ENCODE measurements around the gene NREP. TPM values are rescaled to one million over a fixed set of nuclear protein-coding genes. Genes with fewer than 3 reads are reported as not detected.

NREP gene, protein sequence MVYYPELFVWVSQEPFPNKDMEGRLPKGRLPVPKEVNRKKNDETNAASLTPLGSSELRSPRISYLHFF
- total RNA-seq (2014; rRNA removed; shearing (Covaris generic)): 11.2 and 17.1 TPM in 2 replicates
- polyA plus RNA-seq (2015; cell fraction: cytosol; rRNA removed): 11.3 and 16.5 TPM in 2 replicates
- 48.9 and 59.3 TPM in 2 replicates for polyA plus RNA-seq (2015; cell fraction: nucleus; rRNA removed)

DNA sequence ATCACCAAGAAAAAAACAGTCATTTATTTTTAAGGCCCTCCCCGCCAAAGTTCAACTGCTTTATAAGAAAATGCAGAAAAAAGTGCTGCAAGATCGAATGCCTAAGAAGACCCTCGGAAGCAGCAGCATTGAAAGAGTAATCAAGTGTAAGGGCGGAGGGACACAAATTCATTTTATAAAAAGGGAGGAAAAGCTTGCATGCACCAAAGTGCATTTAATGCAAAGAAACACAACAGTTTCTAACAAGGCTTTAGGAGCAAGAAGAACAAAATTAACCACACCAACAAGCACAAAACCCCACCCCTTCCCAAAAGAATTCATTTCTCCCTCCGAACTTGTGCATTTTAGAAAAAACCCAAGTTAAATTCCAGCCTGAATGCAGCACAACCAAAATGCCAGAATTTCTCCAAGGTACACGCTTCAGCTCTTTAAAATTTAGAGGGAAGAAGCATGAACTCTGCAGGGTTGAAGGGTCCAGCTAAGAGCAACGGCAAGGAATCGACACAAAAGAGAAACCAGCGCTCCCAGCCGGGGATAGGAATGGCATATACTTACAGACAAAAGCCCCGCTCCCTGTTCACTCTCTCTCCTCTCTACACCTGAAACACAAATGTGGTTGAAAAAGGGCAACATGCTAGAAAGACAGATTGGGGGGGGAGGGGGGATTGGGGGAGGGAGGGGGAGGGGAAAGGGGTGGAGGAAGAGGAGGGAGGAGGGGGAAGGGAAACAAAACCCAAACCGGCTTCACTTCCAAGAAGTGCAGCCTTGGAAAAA lies at the start of gene NREP:
NREP (minus strand) TSS at position 614 of the 774 bp plus-strand sequence. CDS start 1,422 bp downstream, outside the sequence.
- in situ Hi-C loops (cut with HindIII; ENCODE audit: low pct_unique_long_range_greater_than_20kb, low sequenced_read_pairs): no loop called here

DNA sequence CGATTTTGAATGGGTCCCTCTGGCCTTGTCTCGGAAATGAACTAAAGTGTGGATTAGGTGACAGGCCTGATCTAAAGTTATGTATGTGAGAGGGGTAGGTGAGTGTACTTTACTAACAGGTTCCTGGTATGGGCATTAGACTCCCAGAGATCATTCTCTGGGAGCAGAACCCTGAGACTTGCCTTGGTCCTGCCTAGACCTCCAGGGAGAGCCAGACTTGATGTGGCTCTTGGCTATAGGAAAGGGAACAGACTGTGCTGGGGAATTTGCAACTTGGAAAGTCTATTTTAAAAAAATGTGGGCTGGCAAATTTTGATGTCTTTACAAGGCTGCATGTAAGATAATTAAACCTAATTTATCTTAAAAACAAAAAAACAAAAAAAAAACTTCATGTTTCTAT lies 49.8 kb upstream of the NREP start:
- in situ Hi-C loops (cut with HindIII; ENCODE audit: low pct_unique_long_range_greater_than_20kb, low sequenced_read_pairs): no loop called here
- DNase-seq (ENCODE audit: low read depth, low spot score): no peak

More for the DNA sequence above, at the start of gene NREP:
- no peak for DNase-seq (ENCODE audit: low read depth, low spot score)

DNA sequence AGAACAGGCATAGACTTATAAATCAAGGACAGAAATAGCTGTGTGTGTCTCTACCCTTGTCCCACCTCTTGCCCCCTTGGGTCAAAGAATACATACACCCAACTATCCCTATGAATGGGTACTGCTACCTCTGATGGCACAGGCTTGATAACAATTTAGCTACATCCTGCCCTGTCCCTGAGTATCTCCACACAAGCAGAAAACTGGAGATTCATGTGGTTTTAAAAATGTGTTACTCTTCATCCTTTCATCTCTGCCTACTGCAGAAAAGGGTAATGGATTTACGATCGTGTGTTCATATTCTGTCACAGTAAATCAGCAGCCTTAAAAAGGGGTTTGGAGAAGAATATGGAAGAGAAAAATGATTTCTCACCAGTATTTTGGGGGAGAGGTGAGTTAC lies 49.2 kb upstream of the NREP start:
- DNase-seq (ENCODE audit: low read depth, low spot score): no peak
- in situ Hi-C loops (cut with HindIII; ENCODE audit: low pct_unique_long_range_greater_than_20kb, low sequenced_read_pairs): no loop called here

DNA sequence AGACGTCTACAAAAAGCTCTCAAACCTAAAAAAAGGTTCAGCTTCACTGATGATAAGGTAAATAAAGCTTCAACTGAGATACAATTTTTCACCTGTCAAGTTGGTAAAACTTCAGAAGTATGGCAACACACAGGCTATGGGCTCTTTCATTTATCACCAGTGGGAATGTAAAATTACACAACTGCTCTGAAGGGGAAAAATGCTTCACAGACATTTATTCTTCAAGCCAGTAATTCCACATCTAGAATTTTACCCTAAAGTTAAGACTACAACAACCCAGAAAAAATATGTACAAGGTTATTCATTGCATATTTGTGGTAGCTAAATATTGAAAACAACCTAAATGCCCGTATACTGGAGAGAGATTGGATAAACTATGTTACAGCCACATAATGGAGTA lies 48.1 kb upstream of the NREP start:
- in situ Hi-C loops (cut with HindIII; ENCODE audit: low pct_unique_long_range_greater_than_20kb, low sequenced_read_pairs): no loop called here
- DNase-seq (ENCODE audit: low read depth, low spot score): no peak

DNA sequence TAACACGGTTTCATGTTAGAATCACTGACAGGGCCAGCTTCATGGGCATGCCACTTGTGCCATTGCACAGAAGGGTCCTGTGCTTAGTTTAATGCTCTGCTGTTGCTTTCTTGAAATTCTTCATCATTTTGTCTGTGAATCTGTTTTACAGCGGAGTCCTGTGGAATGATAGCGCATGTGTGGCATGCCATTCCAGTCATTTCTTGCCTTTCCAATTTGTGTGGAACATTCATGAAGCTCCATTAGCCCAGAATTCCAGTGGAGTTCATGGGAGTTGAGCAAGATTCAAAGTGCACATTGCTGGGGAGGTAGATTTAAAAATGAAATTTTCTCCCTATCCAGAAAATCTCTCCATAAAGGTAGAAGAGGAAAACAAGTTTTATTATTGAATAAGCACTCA lies 43.4 kb upstream of the NREP start:
- DNase-seq (ENCODE audit: low read depth, low spot score): no peak
- in situ Hi-C loops (cut with HindIII; ENCODE audit: low pct_unique_long_range_greater_than_20kb, low sequenced_read_pairs): no loop called here

DNA sequence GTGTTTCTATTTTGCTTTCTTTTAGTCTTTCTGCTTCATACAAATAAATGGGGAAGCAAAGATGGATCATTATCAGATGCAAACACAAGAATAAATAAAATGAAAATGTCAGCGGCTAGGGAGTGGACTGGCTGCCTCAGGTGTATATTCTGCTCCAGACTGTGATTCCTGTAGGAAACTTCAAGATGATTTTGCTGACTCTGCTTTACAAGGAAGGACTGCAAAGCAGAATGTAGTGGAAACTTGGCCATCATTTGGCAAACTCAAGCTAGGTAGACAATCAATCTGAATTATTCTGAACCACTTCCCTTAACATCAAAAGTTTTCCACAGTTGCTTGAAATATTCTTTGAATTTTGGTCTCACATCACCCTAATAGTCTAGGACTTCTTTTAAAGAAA lies 38.1 kb upstream of the NREP start:
- in situ Hi-C loops (cut with HindIII; ENCODE audit: low pct_unique_long_range_greater_than_20kb, low sequenced_read_pairs): no loop called here
- DNase-seq (ENCODE audit: low read depth, low spot score): no peak

DNA sequence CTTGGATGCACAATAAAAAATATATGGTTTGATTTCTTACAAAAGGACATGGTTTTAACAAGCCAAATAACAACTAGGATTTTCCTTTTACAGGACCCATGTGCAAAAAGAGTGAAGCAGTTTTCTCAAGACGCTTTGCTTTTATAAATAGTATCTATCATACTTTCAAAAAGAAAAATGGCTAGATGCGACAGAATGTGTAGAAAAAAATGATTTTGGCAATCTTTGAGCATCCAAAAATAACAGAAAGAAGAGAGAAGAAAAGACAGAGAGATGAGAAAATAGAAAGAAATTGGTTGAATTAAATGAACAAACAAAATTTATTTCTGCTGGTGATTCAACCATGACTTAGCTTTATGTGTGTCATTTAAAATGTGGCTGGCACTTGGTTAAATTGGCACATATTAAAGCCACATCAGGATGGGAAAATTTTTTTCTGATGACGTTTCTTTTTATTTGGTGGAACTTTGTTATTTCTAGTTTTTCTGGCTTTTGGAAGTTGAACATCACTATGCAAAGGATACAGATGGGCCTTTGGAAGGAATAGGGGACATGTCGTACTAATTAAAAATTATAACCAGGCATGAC lies 35.6 kb upstream of the NREP start:
- no peak for DNase-seq (ENCODE audit: low read depth, low spot score)
- in situ Hi-C loops (cut with HindIII; ENCODE audit: low pct_unique_long_range_greater_than_20kb, low sequenced_read_pairs): no loop called here

DNA sequence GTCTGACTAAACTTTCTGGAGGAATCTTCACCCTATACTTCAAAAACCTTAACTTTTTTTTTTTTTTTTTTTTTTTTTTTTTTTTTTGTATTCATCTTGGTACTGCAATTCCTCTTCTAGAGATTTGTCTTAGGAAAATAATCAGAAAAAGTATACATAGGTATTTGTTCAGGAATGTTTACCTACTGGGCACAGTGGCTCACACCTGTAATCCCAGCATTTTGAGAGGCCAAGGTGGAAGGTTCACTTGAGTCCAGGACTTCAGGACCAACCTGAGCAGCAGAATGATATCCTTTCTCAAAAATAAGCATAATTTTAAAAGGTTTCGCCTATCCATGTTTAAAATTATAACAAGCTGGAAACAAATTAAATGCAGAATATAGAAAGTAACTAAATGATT lies 33.3 kb upstream of the NREP start:
- in situ Hi-C loops (cut with HindIII; ENCODE audit: low pct_unique_long_range_greater_than_20kb, low sequenced_read_pairs): no loop called here
- DNase-seq (ENCODE audit: low read depth, low spot score): no peak

DNA sequence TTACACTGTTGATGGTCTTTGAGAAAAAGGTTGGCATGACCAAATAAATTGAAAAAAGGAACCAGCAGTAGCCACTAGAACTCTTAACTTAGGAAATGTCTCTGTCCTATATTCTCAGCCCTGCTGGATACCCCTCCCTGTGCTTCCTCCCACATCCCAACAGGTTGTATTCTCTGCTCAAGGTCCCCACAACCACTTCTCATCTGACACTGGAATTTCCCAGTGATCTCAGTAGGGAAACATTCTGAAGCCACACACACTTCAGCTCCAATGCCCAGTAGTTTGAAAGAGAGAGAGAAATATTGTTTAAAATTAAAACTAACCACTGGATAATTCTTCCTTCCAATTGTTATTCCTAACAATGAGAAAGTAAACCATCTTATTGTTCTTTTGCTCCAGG lies 30.0 kb upstream of the NREP start:
- in situ Hi-C loops (cut with HindIII; ENCODE audit: low pct_unique_long_range_greater_than_20kb, low sequenced_read_pairs): no loop called here
- no peak for DNase-seq (ENCODE audit: low read depth, low spot score)

DNA sequence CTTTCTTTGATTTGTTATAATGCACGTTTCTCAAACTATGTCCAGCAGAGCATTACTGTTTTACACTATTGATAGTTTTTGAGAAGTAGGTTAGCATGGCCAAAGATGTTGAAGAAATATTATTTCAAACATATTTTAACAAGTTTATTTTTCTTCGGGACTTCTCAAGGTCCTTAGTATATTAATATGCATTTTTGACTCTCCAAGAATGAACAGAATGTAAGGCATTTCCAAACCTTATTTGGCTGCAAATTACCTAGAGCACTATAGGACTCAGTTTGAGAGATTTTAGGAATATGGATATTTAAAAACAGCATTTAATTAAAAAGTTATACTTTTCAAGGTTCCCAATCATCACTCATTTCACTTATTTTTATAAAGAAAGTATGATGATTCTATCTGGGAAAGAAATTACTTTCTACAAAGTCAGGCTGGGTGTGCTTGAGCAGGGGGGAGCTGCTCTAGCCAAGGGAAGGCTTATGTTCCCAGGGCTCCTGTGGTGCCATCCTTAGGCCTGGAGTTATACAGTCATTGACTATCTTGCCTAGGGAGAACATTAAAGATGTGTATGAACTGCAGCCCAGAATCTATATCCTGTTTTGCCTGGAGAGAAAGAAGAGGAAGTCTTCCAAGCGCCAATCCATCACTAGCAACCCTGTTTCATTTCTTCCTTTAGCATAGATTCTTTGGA lies 27.6 kb upstream of the NREP start:
- no peak for DNase-seq (ENCODE audit: low read depth, low spot score)
- in situ Hi-C loops (cut with HindIII; ENCODE audit: low pct_unique_long_range_greater_than_20kb, low sequenced_read_pairs): no loop called here

DNA sequence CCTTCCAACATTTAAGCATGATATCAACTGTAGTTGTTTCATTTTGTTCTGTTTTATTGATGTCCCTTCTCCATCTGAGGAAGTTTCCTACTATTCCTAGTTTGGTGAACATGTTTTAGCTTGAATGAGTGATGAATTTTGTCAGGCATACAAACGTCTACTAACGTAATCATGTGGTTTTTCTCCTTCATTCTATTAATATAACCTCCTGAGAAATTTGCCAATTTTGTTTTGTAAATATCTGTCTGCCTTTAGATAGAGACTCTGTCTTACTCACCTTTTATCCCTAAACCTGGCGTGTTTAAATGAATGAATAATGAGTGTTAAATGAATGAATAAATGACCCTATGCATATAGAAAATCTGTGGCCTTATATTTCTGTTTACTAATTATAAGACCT lies 26.5 kb upstream of the NREP start:
- DNase-seq (ENCODE audit: low read depth, low spot score): no peak
- in situ Hi-C loops (cut with HindIII; ENCODE audit: low pct_unique_long_range_greater_than_20kb, low sequenced_read_pairs): no loop called here

DNA sequence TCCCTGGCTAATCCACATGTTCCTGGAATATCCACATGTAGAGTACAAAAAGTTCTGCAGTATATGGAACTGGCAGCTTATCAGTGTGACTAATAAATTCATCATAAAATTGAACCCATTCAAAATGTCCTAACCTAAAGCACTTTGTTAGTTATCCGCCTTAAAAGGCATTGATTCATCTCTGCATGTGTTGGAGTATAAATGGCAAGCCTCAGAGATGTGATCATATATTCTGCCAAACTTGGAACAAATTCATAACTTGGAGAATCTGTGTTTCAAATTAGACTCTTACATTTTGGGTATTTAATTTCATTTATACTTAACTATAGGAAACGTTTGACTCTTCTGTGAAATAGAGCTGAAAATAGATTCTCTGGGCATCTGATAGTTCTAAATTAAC lies 25.2 kb upstream of the NREP start:
- in situ Hi-C loops (cut with HindIII; ENCODE audit: low pct_unique_long_range_greater_than_20kb, low sequenced_read_pairs): no loop called here
- no peak for DNase-seq (ENCODE audit: low read depth, low spot score)

DNA sequence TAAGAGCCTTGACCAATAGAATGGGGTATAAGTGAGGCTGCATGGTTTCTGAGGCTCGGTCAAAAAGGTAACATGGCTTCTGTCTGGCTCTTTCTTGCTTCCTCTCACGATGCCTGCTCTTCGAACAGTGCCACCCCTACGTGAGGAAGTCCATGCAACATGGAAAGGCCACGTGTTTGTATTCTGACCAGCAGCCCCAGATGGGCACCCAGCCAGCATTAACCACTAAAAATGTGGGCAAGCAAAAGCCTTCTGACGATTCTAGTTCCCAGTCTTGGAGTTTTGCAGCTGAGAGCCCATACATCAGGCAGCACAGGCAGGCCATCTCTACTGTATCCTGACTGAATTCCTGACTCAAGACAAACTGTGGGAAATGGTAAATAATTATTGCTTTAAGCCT lies 24.2 kb upstream of the NREP start:
- DNase-seq (ENCODE audit: low read depth, low spot score): peak; percentile 53
- in situ Hi-C loops (cut with HindIII; ENCODE audit: low pct_unique_long_range_greater_than_20kb, low sequenced_read_pairs): no loop called here

DNA sequence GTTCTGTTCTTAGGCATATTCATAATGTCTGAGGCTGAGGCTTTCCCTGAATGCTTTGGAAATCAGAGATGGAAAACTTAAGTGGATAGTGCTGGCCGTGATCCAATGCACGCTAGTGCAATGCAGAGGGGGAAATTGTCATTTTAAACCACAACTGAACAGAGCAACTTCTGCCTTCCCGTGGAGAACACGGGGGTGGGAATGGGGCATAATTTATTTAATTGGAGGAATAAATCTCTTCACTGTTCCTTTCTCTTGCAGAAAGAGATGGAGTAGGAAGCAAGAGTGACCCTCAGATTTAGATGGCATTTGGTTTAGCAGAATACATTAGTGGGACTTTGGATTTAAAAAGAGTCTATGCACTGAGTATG lies 22.9 kb upstream of the NREP start:
- in situ Hi-C loops (cut with HindIII; ENCODE audit: low pct_unique_long_range_greater_than_20kb, low sequenced_read_pairs): no loop called here
- DNase-seq (ENCODE audit: low read depth, low spot score): no peak

DNA sequence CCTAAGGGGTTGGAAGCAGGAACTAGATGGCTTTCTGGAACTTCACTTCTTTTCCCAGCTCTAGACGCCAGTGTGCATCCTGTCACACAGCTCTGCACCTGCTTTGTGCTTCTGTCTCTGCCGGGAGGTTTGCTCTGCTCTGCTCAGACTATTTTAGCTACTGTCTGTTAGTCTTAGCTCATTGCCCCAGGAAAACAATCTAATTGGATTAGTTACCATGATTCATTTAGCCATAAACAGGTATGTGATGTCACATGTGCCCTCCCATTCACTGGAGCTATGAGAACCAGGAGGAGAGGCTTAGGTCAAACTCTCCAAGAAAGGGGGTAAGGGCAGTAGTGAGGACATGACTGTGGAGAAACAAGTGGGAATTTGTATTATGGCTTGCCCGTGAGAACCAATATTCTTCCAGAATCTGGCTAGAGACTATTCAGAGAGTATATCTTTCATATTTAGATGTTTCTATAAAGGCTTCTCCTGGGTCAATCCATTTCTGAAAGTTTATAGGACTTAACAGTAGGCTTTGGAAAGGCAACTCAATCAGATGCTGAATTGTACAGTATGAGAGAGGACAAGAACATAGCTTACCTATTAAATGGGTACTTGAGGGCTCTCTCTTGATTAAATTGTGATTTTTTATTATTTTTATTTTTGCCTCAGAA lies 22.4 kb upstream of the NREP start:
- in situ Hi-C loops (cut with HindIII; ENCODE audit: low pct_unique_long_range_greater_than_20kb, low sequenced_read_pairs): no loop called here
- no peak for DNase-seq (ENCODE audit: low read depth, low spot score)

DNA sequence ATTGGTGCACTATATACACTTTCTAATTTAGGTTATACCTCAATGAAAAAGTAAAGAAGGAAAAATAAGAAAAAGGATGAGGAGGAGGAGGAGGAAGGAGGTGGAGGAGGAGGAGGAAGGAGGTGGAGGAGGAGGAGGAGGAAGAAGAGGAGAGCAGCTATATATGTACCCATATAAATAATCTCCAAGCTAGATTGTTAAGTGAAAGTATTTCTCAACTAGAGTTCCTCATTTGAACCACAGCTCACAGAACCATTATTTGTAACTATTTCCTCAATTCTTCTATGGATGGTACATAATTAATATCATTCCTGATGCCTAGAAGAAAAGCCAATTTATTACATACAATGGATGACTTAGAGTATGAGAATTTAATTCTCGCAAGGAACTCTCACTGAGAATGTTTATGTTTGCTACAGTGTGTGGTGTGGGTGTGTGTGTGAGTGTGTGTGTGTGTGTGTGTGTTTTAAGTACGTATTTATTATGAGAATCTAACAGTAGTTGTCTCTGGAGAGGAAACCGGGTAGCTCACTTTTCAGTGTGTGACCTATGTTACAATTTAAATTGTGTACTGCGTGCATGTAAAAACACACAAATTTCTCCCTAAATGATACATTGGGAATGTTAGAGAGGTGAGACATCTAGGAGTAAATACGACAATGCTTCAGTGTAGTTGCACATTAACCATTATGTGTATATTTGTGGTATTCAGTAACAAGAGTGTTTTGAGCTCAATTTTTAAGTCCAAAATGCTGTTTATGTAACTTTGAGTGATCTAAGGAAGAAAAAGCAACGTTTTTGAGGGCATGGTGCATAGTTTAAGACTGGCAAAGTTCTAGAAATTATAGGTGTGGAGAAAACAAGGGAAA lies 20.2 kb upstream of the NREP start:
- in situ Hi-C loops (cut with HindIII; ENCODE audit: low pct_unique_long_range_greater_than_20kb, low sequenced_read_pairs): no loop called here
- no peak for DNase-seq (ENCODE audit: low read depth, low spot score)

DNA sequence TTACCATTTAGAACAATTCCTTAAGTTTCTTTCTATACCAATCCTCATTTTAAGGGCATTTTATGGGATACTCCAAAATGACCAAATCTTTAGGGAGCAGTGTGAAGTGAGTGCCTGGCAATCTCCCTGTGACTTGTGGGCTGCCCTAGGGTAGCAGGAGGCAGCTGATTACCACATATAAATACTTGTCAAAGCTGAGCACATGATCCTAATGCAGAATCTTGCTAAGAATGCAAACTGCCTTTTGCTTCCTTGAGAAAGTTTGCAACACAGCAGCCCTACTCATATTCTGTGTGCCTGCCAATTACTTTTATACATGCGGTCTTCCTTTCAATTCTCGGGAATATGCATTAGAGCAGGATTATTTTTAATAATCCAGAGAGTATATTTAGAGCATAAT lies 18.2 kb upstream of the NREP start:
- peak; percentile 29 for DNase-seq (ENCODE audit: low read depth, low spot score)

More for the DNA sequence above, 18.2 kb upstream of the NREP start:
- in situ Hi-C loops (cut with HindIII; ENCODE audit: low pct_unique_long_range_greater_than_20kb, low sequenced_read_pairs): no loop called here

All from SK-MEL-5 (cell line).